Measurements from ENCODE around the gene BBS10.
"Not testable (repeated sequence)": the region's sequence is repeated elsewhere in the genome, so short reads cannot be mapped to it uniquely, and the experiment has no call there.

The BBS10 gene

DNA sequence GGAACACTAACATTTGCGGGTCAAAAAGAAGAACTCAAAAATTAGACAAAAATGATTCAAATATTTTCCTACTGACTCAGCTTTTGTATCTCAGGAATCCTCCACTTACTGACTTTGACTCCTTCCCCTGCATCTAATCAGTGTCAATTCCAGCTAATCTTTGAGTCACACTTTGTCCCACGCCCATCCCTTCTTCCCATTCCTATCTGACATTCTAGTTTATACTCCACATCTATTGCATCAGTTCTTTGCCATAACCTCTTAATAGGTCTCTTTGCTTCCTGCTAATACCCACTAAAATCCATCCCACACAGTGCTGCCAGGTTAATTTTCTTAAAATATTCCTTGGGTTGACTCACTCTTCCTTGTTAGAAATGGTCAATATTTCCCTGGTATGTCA, 19.1 kb downstream of the BBS10 start:
- DNase-seq: no peak

- not testable (repeated sequence) for DNase-seq
Measured at GRCh38 chr12:76319595-76320319, 28.5 kb downstream of the BBS10 start.

DNA sequence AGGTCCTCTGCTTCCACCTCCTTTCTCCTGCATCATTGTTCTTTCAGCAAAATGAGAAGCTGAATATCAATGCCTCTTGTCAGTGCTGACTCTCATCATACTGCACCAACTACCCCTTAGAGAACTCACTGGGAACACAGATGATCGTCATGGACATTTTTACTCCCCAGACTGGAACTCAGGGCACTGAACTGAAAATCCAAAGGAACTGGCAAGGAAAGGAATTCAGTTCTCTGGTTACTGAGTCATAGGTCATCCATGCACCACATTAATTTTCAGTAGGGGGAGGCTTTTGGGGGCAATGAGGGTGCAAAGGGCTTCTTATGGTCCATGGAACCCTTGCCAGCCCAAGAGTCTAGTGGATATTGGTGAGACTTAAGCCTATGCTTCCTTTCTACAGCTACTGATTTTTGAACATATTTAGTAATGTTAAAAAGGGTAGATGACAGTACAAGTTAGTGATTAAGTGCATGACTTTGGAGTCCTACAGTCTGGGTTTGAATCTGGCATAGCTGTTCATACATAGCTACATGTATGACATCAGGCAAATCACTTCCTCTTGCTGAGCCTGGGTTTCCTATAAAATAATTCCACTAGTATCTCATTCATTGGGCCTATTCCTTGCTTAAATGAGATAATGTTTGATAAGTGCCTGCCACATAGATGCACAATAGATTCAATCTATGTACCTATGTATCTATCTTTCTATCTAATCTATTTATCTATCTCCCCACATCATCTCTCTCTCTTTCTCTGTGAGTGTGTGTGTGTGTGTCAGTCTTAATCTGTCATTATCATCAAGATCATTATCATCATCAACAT, 29.2 kb downstream of the BBS10 start:
- DNase-seq: no peak

GRCh38 chr12:76317976-76318375, 30.2 kb downstream of the BBS10 start:
- DNase-seq: no peak

DNA sequence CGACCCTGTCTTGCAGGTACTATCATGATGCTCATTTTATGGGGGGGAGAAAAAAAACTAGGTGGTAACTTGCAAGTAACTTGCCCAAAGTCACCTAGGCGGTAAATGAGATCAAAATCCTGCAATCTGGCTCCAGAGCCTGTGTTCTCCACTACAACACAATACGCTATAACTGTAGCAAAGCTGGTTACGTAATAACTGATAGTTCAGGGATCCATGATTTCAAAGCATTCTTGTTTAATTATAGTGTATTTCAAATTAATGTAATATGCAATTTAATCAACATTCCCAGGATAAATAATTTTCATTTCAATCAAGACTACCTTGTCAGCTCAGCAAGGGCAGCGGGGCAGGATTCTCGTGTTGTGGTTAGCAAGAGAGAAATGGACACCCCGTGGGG, 31.7 kb downstream of the BBS10 start:
- DNase-seq: no peak

GRCh38 chr12:76313299-76313698, 34.9 kb downstream of the BBS10 start:
- DNase-seq: no peak

- DNase-seq: no peak
Measured at GRCh38 chr12:76312315-76312714, 35.9 kb downstream of the BBS10 start.

DNA sequence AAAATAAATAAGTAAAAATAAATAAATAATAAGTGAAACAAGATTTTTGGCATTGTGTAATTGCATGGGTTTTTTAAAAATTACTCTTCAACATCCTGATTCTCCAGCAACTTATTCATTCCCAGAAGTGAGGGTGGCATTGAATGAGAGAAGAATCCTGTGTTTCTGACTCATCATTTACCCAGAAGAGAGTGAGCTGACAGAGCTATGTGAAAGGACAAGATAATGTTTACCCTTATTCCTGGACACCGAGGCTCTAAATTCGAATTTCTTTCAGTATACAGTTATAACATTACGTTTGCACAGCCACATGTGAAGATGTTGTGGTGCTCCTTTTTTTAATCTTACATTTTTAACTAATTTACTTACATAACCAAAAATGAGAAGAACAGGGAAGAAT, 36.4 kb downstream of the BBS10 start:
- no peak for DNase-seq

- DNase-seq: no peak
Measured at GRCh38 chr12:76310110-76310509, 38.1 kb downstream of the BBS10 start.

- DNase-seq: no peak
Measured at GRCh38 chr12:76308866-76309265, 39.3 kb downstream of the BBS10 start.

DNA sequence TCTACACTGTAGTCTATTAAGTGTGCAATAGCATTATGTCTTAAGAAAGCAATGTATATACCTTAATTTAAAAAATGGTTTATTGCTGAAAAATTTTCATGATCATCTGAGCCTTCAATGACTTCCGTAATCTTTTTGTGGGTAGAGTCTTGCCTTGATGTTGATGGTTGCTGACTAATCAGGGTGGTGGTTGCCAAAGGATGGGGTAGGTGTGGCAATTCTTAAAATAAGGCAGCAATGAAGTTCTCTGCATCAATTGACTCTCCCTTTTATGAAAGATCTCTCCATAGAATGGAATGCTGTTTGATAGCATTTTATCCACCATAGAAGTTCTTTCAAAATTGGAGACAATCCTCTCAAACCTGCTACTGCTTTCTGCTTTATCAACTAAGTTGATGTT, 41.1 kb downstream of the BBS10 start:
- no peak for DNase-seq

- no peak for DNase-seq
Measured at GRCh38 chr12:76303989-76304460, 44.2 kb downstream of the BBS10 start.

DNA sequence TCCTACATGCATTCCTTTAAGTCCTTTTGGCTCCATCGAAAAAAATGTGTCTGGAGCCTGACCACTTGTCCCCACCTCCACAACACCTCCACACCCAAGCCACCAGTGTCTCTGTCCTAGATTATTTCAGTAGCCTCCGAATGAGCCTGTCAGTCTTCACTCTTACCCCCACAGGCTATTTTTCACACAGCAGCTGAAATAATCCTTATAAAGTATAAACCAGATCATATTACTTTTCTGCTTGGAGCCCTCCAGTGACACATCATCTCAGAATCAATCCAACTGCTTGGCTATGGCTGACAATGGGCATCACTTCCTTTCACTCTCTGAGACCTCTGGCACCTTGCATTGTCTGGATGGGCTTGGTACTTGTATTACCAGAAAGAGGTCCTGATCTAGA, 44.9 kb downstream of the BBS10 start:
- no peak for DNase-seq

DNA sequence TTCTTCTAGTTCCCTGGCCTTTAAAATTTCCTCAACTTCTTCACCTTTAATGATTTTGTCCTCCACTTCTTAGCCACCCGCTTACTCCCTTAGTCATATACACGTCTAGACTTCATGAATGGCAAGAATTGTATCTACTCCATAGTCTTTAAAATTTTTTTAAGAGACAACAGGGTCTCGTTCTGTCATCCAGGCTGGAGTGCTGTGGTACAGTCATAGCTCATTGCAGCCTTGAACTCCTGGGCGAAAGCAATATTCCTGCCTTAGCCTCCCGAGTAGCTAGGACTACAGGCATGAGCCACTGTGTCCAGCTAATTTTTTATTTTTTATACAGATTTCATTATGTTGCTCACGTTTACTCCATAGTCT, 47.9 kb downstream of the BBS10 start:
- DNase-seq: no peak

- no peak for DNase-seq
Measured at GRCh38 chr12:76299536-76300296, 48.5 kb downstream of the BBS10 start.
